NCI-H146 treated with DMSO at 0.1 percent for 48 hours (cell line): ENCODE measurements around the gene POPDC2.
"Not testable (repeated sequence)": the region's sequence is repeated elsewhere in the genome, so short reads cannot be mapped to it uniquely, and the experiment has no call there.

Experiments
- DNase-seq: peaks from one replicate; lab custom pipeline; 2025; ENCODE audit not compliant: unreplicated experiment; lab: John Stamatoyannopoulos, UW

POPDC2 gene

GRCh38 chr3:119616056-119616455 lies 44.3 kb downstream of the POPDC2 start:
- DNase-seq = no peak

- DNase-seq = no peak
Measured at GRCh38 chr3:119613872-119614271, 46.5 kb downstream of the POPDC2 start.

- no peak for DNase-seq
Measured at GRCh38 chr3:119613201-119613600, 47.2 kb downstream of the POPDC2 start.

GRCh38 chr3:119611664-119612063 lies 48.7 kb downstream of the POPDC2 start:
- no peak for DNase-seq

GRCh38 chr3:119609301-119609700 lies 51.1 kb downstream of the POPDC2 start:
- DNase-seq = no peak

- no peak for DNase-seq
Measured at GRCh38 chr3:119608405-119609000, 51.9 kb downstream of the POPDC2 start.

GRCh38 chr3:119604878-119605277 lies 55.5 kb downstream of the POPDC2 start:
- no peak for DNase-seq

GRCh38 chr3:119602676-119603075 lies 57.7 kb downstream of the POPDC2 start:
- DNase-seq = no peak

GRCh38 chr3:119601154-119601553 lies 59.2 kb downstream of the POPDC2 start:
- DNase-seq = no peak

GRCh38 chr3:119600732-119601131 lies 59.7 kb downstream of the POPDC2 start:
- DNase-seq = no peak

- no peak for DNase-seq
Measured at GRCh38 chr3:119599558-119600174, 60.7 kb downstream of the POPDC2 start.

- no peak for DNase-seq
Measured at GRCh38 chr3:119598410-119599098, 61.8 kb downstream of the POPDC2 start.

- DNase-seq = no peak
Measured at GRCh38 chr3:119597548-119598288, 62.7 kb downstream of the POPDC2 start, which contains the start of gene PLA1A. Gene PLA1A, plus strand, starts transcription at chr3:119597885. Its CDS starts 29 bp downstream, at chr3:119597914.

GRCh38 chr3:119596398-119596797 lies 64.0 kb downstream of the POPDC2 start:
- no peak for DNase-seq

GRCh38 chr3:119595639-119596334 lies 64.6 kb downstream of the POPDC2 start:
- no peak for DNase-seq

- not testable (repeated sequence) for DNase-seq
Measured at GRCh38 chr3:119594929-119595328, 65.5 kb downstream of the POPDC2 start.

- no peak for DNase-seq
Measured at GRCh38 chr3:119594066-119594465, 66.3 kb downstream of the POPDC2 start.

- no peak for DNase-seq
Measured at GRCh38 chr3:119592861-119593260, 67.5 kb downstream of the POPDC2 start.
